OCI-LY3 (cell line): ENCODE measurements around the gene C21orf91.

Experiments used
- CTCF ChIP-seq: fragments of 200-600, 300-600 bp; sonication (generic); IDR thresholded peaks from 2 replicates; pipeline ENCODE4 v1.5.1; 2014; ENCODE audit warnings: antibody characterized with exemption, low read length, low read depth
- EZH2phosphoT487 ChIP-seq: fragments of 200-600 bp; shearing (Covaris generic); IDR thresholded peaks from 2 replicates; pipeline ENCODE4 v1.6.1; 2018; ENCODE audit warnings: antibody characterized with exemption, mixed run types, low read depth

GRCh38 chr21:17813353-17813752 is 5.8 kb downstream of the C21orf91 start:
- TF ChIP-seq CTCF: no peak
- TF ChIP-seq EZH2phosphoT487: no peak
